ENCODE data around the gene ZNF423. TPM values are rescaled to one million over a fixed set of nuclear protein-coding genes. Genes with fewer than 3 reads are reported as not detected.
A peak's percentile ranks its signal among the peaks of the same experiment; 100 is the strongest.

ZNF423 gene
- total and polyA plus RNA-seq, 2 of the 13 experiments (the other 11 are each of a cell fraction or from before 2014, with no cell fraction given) = 0.07 to 0.31 TPM

DNA sequence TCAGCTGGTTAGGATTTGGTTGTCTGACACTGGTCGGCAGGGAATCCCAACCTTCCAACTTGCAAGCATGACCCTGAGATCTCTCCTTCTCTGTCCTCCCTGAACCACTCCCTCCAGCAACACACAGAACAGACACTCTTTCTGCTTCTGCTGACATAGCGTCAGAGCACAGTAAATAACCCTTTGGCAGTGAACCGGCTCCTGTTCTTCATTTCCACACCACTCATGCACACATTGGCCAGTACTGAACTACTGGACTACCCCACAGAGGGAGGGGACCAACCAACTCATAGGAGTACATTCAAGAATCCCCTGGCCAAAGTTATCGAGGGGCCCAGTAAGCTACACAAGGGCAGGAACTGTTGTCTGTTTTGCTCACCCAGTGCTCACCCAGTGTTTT is 138.2 kb downstream of the ZNF423 start:
- FAIRE-seq = no peak
- no peak overlapping the region for H3K9ac ChIP-seq (ENCODE audit: insufficient read depth, low read depth, low read length)
- H3K4me2 ChIP-seq (ENCODE audit: low read depth, low read length) = no peak overlapping the region
- in situ Hi-C loops (cut with HindIII; ENCODE audit: extremely low pct_ligation_motif_present, low pct_unique_long_range_greater_than_20kb) = no loop called here
- H3K4me1 ChIP-seq (ENCODE audit: insufficient read depth, low read length) = no peaks in the 10 kb centered on the region
- peaks cover 0 to 9% of the 10 kb centered on the region in 2 experiments; a peak in 3 of 5 replicates for H3K27me3 ChIP-seq (ENCODE audit: control insufficient read depth in 1 of 2, insufficient read depth in 2 of 2, low read length in 2 of 2)
- H3K4me3 ChIP-seq (replicated peaks in 1 of 3; ENCODE audit: insufficient read depth in 1 of 3, low read depth in 2 of 3, low read length in 3 of 3) = no peak overlapping the region
- no peak for ATAC-seq
- ChIA-PET CTCF (ENCODE audit: low intra/inter-chr PET ratio, low total read pairs) (no interaction called here), POLR2A (no interaction called here)
- no TSS peak for BruUV-seq (replicated peaks)
- intact Hi-C loops (cut with micrococcal nuclease; ENCODE audit: unreplicated experiment) = no loop called here
- no peaks in the 10 kb centered on the region for H3K79me2 ChIP-seq (ENCODE audit: insufficient read depth, low read length)
- no peak for TF ChIP-seq ZNF224 (CRISPR knock-in tag; IDR thresholded peaks at IDR 0.05)
- TF ChIP-seq HOXA5 (CRISPR knock-in tag; IDR thresholded peaks at IDR 0.05) = no peak
- no peak for TF ChIP-seq ZNF383 (CRISPR knock-in tag; IDR thresholded peaks at IDR 0.05; ENCODE audit: borderline replicate concordance)
- TF ChIP-seq PAX8 (CRISPR knock-in tag; IDR thresholded peaks at IDR 0.05; ENCODE audit: borderline replicate concordance) = no peak
- no peak overlapping the region for H3K27ac ChIP-seq (ENCODE audit: extremely low read length, insufficient read depth, low read length)
- no peaks in the 10 kb centered on the region for H3K36me3 ChIP-seq (replicated peaks in 1 of 2; ENCODE audit: control insufficient read depth in 1 of 2, insufficient read depth in 2 of 2, low read length in 2 of 2)
- H4K20me1 ChIP-seq (ENCODE audit: insufficient read depth, low read length) = no peaks in the 10 kb centered on the region
- H2AFZ ChIP-seq (ENCODE audit: low read length) = no peak overlapping the region
- H3K9me3 ChIP-seq (ENCODE audit: low read length) = no peaks in the 10 kb centered on the region
- WGBS (ENCODE audit: low lambda C conversion rate) = 8% methylated on average over 4 of the region's 4 CpGs
- DNase-seq (ENCODE audit: low spot score) = no peak

DNA sequence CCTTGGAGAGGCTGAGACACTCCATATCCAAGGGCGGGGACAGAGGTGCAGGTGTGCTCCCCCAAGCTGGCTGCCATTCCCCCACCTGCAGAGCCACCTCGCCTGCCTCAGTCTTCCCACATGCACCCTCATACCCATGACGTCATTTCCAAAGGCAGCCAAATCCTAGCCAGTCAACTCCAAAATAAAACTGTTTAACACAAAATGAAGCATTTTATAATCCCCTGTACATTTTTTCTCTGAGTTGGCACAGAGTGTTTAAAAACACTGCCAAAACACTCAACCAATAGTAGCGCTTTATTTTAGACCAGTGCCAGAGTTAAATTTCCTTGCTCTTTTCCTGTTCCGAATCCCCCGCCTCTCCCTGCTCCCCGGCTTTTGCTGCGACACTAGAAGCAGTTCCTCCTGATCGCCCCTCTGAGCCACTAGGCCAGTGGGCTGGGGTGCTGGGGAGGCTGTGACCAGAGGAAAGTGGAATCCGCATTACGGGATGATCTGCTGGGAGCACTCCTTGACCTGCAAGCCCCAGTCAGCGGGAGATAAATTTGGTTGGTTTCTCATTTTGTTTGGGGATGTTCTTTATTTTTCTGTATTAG is 139.5 kb downstream of the ZNF423 start:
- BruUV-seq (replicated peaks) = no TSS peak
- no peak overlapping the region for H3K4me3 ChIP-seq (replicated peaks in 1 of 3; ENCODE audit: insufficient read depth in 1 of 3, low read depth in 2 of 3, low read length in 3 of 3)
- in situ Hi-C loops (cut with HindIII; ENCODE audit: extremely low pct_ligation_motif_present, low pct_unique_long_range_greater_than_20kb) (no loop called here), intact Hi-C loops (cut with micrococcal nuclease; ENCODE audit: unreplicated experiment) (no loop called here)
- no peak overlapping the region for H3K27ac ChIP-seq (ENCODE audit: extremely low read length, insufficient read depth, low read length)
- WGBS (ENCODE audit: low lambda C conversion rate) = 48% methylated on average over 12 of the region's 12 CpGs
- ATAC-seq = no peak
- peaks cover 0 to 9% of the 10 kb centered on the region in 2 experiments; a peak in 3 of 5 replicates for H3K27me3 ChIP-seq (ENCODE audit: control insufficient read depth in 1 of 2, insufficient read depth in 2 of 2, low read length in 2 of 2)
- no peaks in the 10 kb centered on the region for H4K20me1 ChIP-seq (ENCODE audit: insufficient read depth, low read length)
- H3K79me2 ChIP-seq (ENCODE audit: insufficient read depth, low read length) = no peaks in the 10 kb centered on the region
- POLR2A ChIA-PET = no interaction called here
- H3K36me3 ChIP-seq (replicated peaks in 1 of 2; ENCODE audit: control insufficient read depth in 1 of 2, insufficient read depth in 2 of 2, low read length in 2 of 2) = no peaks in the 10 kb centered on the region
- H3K4me1 ChIP-seq (ENCODE audit: insufficient read depth, low read length) = no peaks in the 10 kb centered on the region
- no peak for DNase-seq (ENCODE audit: low spot score)
- no peak overlapping the region for H2AFZ ChIP-seq (ENCODE audit: low read length)
- no peak overlapping the region for H3K4me2 ChIP-seq (ENCODE audit: low read depth, low read length)
- CTCF ChIA-PET (ENCODE audit: low intra/inter-chr PET ratio, low total read pairs) = no interaction called here
- no peak overlapping the region for H3K9ac ChIP-seq (ENCODE audit: insufficient read depth, low read depth, low read length)
- no peaks in the 10 kb centered on the region for H3K9me3 ChIP-seq (ENCODE audit: low read length)
- FAIRE-seq = no peak
- TF ChIP-seq ZNF143 (CRISPR knock-in tag; IDR thresholded peaks at IDR 0.05) = no peak
- TF ChIP-seq ZFP62 (CRISPR knock-in tag; IDR thresholded peaks at IDR 0.05) = no peak
- peak; percentile 93 for TF ChIP-seq CREB1 (IDR thresholded peaks at IDR 0.05)
- TF ChIP-seq CREB1 (CRISPR knock-in tag; IDR thresholded peaks at IDR 0.05) = no peak
- TF ChIP-seq, protein P1, sequence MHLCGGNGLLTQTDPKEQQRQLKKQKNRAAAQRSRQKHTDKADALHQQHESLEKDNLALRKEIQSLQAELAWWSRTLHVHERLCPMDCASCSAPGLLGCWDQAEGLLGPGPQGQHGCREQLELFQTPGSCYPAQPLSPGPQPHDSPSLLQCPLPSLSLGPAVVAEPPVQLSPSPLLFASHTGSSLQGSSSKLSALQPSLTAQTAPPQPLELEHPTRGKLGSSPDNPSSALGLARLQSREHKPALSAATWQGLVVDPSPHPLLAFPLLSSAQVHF (CRISPR knock-in tag; IDR thresholded peaks at IDR 0.05) = no peak
- no peak for TF ChIP-seq ZNF263 (CRISPR knock-in tag; IDR thresholded peaks at IDR 0.05)
- TF ChIP-seq, protein P2, sequence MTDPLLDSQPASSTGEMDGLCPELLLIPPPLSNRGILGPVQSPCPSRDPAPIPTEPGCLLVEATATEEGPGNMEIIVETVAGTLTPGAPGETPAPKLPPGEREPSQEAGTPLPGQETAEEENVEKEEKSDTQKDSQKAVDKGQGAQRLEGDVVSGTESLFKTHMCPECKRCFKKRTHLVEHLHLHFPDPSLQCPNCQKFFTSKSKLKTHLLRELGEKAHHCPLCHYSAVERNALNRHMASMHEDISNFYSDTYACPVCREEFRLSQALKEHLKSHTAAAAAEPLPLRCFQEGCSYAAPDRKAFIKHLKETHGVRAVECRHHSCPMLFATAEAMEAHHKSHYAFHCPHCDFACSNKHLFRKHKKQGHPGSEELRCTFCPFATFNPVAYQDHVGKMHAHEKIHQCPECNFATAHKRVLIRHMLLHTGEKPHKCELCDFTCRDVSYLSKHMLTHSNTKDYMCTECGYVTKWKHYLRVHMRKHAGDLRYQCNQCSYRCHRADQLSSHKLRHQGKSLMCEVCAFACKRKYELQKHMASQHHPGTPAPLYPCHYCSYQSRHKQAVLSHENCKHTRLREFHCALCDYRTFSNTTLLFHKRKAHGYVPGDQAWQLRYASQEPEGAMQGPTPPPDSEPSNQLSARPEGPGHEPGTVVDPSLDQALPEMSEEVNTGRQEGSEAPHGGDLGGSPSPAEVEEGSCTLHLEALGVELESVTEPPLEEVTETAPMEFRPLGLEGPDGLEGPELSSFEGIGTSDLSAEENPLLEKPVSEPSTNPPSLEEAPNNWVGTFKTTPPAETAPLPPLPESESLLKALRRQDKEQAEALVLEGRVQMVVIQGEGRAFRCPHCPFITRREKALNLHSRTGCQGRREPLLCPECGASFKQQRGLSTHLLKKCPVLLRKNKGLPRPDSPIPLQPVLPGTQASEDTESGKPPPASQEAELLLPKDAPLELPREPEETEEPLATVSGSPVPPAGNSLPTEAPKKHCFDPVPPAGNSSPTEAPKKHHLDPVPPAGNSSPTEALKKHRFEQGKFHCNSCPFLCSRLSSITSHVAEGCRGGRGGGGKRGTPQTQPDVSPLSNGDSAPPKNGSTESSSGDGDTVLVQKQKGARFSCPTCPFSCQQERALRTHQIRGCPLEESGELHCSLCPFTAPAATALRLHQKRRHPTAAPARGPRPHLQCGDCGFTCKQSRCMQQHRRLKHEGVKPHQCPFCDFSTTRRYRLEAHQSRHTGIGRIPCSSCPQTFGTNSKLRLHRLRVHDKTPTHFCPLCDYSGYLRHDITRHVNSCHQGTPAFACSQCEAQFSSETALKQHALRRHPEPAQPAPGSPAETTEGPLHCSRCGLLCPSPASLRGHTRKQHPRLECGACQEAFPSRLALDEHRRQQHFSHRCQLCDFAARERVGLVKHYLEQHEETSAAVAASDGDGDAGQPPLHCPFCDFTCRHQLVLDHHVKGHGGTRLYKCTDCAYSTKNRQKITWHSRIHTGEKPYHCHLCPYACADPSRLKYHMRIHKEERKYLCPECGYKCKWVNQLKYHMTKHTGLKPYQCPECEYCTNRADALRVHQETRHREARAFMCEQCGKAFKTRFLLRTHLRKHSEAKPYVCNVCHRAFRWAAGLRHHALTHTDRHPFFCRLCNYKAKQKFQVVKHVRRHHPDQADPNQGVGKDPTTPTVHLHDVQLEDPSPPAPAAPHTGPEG (CRISPR knock-in tag; IDR thresholded peaks at IDR 0.05) = no peak
- TF ChIP-seq, protein P3, sequence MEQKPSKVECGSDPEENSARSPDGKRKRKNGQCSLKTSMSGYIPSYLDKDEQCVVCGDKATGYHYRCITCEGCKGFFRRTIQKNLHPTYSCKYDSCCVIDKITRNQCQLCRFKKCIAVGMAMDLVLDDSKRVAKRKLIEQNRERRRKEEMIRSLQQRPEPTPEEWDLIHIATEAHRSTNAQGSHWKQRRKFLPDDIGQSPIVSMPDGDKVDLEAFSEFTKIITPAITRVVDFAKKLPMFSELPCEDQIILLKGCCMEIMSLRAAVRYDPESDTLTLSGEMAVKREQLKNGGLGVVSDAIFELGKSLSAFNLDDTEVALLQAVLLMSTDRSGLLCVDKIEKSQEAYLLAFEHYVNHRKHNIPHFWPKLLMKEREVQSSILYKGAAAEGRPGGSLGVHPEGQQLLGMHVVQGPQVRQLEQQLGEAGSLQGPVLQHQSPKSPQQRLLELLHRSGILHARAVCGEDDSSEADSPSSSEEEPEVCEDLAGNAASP (CRISPR knock-in tag; IDR thresholded peaks at IDR 0.05; ENCODE audit: borderline replicate concordance) = no peak

Measured in HepG2 (cell line).